SK-N-MC (cell line): ENCODE results near the gene PPAN.

ENCODE experiments used
- DNase-seq: peaks from one replicate; pipeline ENCODE4 v3.0.0-alpha.2; 2011; ENCODE audit warnings: low read depth, low spot score
- H3K27ac ChIP-seq: fragments of 200-600 bp; sonication (generic); 2 replicates; pipeline ENCODE4 v1.5.1; 2016; ENCODE audit warnings: mixed run types
- H3K36me3 ChIP-seq: fragments of 200-600 bp; sonication (generic); 2 replicates; pipeline ENCODE4 v1.6.1; 2017; ENCODE audit warnings: antibody characterized with exemption, low read length, mixed read lengths; ENCODE audit not compliant: insufficient read depth
- H3K4me3 ChIP-seq: fragments of 200-600 bp; sonication (generic); 2 replicates; pipeline ENCODE4 v1.5.1; 2016
- H3K9ac ChIP-seq: fragments of 200-600 bp; sonication (generic); 2 replicates; pipeline ENCODE4 v1.8.0; 2017; ENCODE audit warnings: mixed run types, mixed read lengths; ENCODE audit not compliant: insufficient read length
- H3K9me3 ChIP-seq: fragments of 200-600 bp; sonication (generic); 2 replicates; pipeline ENCODE4 v1.6.1; 2017; ENCODE audit warnings: low read depth, mild to moderate bottlenecking, antibody characterized with exemption, low read length, moderate library complexity, mixed read lengths
- EZH2 ChIP-seq: fragments of 200-600 bp; sonication (generic); IDR thresholded peaks from one replicate; pipeline ENCODE4 v1.6.1; 2017; ENCODE audit warnings: antibody characterized with exemption
- FOXP2 ChIP-seq: optimal IDR thresholded peaks from 2 replicates; pipeline ENCODE3; 2011; ENCODE audit warnings: mild to moderate bottlenecking, moderate library complexity; ENCODE audit not compliant: insufficient read depth; ENCODE audit errors: extremely low read length, control extremely low read depth
- POLR2AphosphoS5 ChIP-seq: IDR thresholded peaks from 2 replicates; pipeline ENCODE4 v1.6.1; 2012; ENCODE audit warnings: mild to moderate bottlenecking, low read depth, low read length, borderline replicate concordance

PPAN gene

DNA sequence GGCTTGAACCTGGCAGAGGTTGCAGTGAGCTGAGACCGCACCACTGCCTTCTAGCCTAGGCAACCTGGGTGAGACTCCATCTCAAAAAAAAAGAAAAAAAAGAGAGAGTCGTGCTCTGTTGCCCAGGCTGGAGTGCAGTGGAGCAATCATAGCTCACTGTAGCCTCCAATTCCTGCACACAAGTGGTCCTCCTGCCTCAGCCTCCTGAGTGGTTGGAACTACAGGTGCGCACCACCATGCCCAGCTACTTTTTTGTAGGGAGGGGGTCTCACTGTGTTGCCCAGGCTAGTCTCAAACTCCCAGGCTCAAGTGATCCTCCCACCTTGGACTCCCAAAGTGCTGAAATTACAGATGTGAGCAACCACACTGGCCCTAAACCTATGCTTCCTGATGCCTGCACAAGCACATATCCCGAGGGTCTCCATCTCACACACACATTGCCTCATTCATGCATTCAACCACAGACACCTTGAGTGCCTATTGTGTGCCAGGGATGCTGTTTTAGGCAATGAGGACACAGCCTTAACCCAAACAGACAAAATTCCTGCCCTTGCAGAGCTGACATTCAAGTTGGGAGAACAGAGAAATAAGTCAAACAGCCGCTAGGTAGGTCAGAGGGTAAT, 5.9 kb upstream of the PPAN start:
- TF ChIP-seq FOXP2 (no peak), EZH2 (no peak), POLR2AphosphoS5 (no peak)
- H3K36me3 ChIP-seq: no peaks in the 10 kb centered on the region
- no peak overlapping the region for H3K9ac ChIP-seq
- H3K27ac ChIP-seq: no peak overlapping the region
- no peaks in the 10 kb centered on the region for H3K9me3 ChIP-seq
- no peak for DNase-seq
- H3K4me3 ChIP-seq: no peak overlapping the region

DNA sequence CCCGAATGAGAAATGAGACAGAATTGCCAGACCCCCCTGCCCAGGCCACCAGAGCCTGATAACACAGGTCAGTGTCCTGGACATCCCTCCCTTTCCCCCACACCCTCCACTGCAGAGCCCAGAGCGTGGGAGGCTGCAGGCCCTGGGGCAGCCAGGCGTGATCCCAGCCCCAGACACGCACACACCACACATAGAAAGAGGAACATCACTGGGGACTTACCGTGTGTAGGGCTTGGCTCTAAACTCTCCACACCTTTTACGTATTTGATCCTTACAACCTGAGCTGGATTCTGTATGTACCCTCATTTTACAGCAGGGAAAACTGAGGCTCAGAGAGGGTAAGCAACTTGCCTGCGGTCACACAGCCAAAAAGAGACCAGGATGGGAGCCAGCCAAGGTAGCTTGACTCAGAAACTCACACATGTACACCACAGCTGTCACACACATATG, 3.4 kb upstream of the PPAN start:
- Histone ChIP-seq H3K9me3 (no peaks in the 10 kb centered on the region), H3K27ac (no peak overlapping the region), H3K36me3 (peaks cover 11% of the 10 kb centered on the region), H3K4me3 (no peak overlapping the region), H3K9ac (no peak overlapping the region)
- TF ChIP-seq EZH2: no peak
- no peak for TF ChIP-seq POLR2AphosphoS5
- no peak for TF ChIP-seq FOXP2
- no peak for DNase-seq

DNA sequence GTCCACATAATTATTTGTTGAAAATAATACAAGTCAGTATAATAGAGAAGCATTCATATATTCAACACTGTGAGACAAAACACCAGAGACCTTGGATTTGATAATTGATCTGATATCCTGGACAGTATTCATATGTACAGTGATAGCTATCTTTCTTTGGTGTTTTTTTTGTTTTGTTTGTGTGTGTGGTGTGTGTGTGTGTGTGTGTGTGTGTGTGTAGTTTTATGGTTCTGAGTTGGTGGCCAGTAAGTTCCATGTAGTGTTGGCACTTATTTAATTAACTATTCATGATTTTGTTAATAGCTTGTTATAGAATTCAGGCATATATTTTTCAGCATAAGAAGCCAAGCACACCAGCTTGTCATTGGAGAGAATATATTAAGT, 2.0 kb upstream of the PPAN start:
- no peak overlapping the region for H3K4me3 ChIP-seq
- H3K27ac ChIP-seq: peak overlapping the region; percentile 21
- DNase-seq: no peak
- H3K9me3 ChIP-seq: no peaks in the 10 kb centered on the region
- no peak overlapping the region for H3K9ac ChIP-seq
- TF ChIP-seq EZH2: no peak
- TF ChIP-seq FOXP2: no peak
- no peak for TF ChIP-seq POLR2AphosphoS5
- H3K36me3 ChIP-seq: peaks cover 24% of the 10 kb centered on the region

DNA sequence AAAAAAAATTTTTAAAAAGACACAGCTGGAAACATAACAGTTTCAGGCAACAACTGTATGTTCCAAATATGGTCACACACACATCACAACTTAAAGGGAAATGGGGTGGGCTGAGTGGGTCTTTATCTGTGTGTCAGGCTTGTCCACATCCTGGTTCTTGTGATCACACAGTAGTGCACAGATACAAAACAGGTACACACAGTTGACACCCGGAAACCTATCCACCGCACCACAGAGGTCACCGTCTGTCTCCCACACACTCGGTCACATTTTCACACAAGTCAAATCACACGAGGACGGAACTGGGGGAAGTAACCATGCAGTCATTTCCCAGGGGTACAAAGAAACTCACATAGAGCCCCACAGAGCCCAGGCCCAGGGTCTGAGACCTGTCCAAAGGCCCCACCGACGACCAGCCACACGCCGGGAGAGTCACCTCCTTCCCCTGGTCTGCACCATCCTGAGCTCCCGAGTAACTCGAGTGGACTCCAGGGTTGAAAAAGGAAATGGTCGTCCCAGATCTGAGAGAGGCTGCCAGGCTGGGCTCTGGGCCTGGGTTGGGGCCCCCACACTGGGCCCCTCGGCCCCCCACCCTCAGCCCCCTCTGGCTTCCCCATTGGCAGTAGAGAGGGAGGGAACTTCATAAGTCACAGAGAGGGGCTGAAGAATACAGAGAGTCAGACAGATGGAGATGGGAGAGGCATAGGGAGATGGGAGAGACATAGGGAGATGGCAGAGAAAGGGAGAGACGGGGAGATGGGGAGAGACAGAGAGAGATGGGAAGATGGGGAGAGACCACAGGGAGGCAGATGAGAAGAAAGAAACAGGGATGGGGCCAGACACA, 1.3 kb upstream of the PPAN start:
- H3K9ac ChIP-seq: no peak overlapping the region

DNA sequence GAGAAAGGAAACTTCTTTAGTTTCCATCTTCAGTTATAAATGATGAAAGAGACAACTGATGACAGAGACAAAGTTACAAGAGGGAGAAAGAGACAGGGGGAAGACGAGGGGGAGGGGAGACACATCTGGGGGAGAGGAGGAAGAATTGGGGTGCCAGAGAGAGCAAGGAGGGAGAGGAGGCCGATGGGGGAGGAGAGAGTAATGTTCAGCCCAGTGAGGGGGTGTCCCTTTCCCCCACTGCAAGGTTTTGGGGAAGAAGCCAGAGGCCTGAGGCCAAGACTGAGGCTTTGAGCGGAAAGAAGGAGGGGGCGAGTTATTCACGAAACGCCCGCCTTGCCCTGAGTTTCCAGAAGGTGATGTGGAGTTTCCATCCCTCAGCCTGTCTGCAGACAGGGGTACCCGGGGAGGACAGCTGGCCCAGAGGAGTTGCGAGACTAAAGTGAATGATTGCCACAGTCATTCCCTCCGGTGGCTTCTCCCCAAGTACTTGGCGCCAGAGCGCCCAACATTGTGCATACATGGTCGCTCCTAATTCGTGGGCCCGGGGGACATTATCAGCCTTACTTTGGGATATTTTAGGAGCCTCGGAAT, 558 bp upstream of the PPAN start:
- peak overlapping the region; percentile 95 for H3K4me3 ChIP-seq
- no peak for DNase-seq
- no peak overlapping the region for H3K9ac ChIP-seq
- no peaks in the 10 kb centered on the region for H3K9me3 ChIP-seq
- no peak for TF ChIP-seq POLR2AphosphoS5
- no peak for TF ChIP-seq EZH2
- TF ChIP-seq FOXP2: no peak
- peaks cover 39% of the 10 kb centered on the region for H3K36me3 ChIP-seq
- no peak overlapping the region for H3K27ac ChIP-seq

More for the DNA sequence above, 1.3 kb upstream of the PPAN start:
- peaks cover 32% of the 10 kb centered on the region for H3K36me3 ChIP-seq
- H3K27ac ChIP-seq: peak overlapping the region; percentile 21
- no peak for DNase-seq
- H3K4me3 ChIP-seq: no peak overlapping the region
- no peak for TF ChIP-seq POLR2AphosphoS5
- TF ChIP-seq FOXP2: no peak
- no peak for TF ChIP-seq EZH2
- H3K9me3 ChIP-seq: no peaks in the 10 kb centered on the region

DNA sequence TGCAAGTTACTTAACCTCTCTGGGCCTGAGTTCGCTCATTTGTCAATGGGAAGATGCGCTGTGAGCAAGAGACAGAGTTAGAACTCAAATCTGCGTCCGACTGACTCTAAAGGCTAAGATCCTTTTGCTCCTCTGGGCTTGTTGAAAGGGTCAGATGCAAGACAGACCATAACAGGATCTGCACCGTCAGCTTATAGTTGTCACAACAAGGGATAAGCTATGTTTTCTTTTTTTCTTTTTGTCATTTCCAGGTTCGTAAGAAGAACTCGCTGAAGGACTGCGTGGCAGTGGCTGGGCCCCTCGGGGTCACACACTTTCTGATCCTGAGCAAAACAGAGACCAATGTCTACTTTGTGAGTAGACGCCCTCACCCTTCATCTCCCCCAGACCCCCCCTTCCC, 1.1 kb downstream of the PPAN start:
- TF ChIP-seq EZH2: no peak
- TF ChIP-seq POLR2AphosphoS5: no peak; the same call in 1 of the 2 replicates
- no peak for TF ChIP-seq FOXP2
- peaks cover 48% of the 10 kb centered on the region for H3K36me3 ChIP-seq
- H3K27ac ChIP-seq: peak overlapping the region; percentile 77; the same call in 1 of the 2 replicates

DNA sequence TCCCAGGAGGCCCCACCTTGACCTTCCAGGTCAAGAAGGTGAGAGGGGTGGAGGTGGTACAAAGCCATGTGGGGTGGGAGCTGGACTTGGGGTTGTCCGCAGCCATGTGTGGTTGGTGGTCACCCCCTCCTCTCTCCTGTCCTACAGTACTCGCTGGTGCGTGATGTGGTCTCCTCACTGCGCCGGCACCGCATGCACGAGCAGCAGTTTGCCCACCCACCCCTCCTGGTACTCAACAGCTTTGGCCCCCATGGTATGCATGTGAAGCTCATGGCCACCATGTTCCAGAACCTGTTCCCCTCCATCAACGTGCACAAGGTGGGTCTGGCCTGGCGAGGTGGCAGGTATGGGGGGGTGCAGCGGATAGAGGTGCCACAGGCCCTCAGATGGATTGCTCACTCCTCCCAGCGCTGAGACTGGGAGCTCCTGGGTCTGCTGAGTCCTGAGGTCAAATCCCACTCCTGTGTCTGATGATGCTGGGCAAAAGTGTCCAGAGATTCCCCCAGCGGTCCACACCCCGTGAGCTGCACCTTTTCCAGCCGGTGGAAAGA, 1.7 kb downstream of the PPAN start:
- no peak for DNase-seq
- H3K27ac ChIP-seq: no peak overlapping the region
- peak overlapping the region; percentile 95 for H3K4me3 ChIP-seq
- no peaks in the 10 kb centered on the region for H3K9me3 ChIP-seq
- peak overlapping the region; percentile 98 for H3K9ac ChIP-seq
- H3K36me3 ChIP-seq: peaks cover 48% of the 10 kb centered on the region
- TF ChIP-seq EZH2 (no peak), POLR2AphosphoS5 (no peak), FOXP2 (no peak)

More for the DNA sequence above, 1.1 kb downstream of the PPAN start:
- peak overlapping the region; percentile 98 for H3K9ac ChIP-seq
- no peak for DNase-seq
- peak overlapping the region; percentile 95 for H3K4me3 ChIP-seq
- no peaks in the 10 kb centered on the region for H3K9me3 ChIP-seq

DNA sequence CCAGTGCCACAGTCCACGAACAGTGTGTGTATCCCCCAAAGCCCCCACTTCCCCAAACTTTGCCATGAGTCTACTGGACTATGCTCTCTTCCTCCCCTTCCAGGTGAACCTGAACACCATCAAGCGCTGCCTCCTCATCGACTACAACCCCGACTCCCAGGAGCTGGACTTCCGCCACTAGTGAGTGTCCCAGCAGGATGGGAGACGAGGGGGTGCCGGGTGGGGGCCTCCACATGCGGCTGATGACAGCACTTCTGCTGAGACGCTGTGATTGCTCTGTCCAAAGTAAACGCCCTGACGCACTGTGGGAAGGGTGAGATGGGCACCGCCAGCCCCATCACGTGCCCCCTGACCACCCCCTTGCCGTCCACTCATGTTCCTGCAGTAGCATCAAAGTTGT, 3.4 kb downstream of the PPAN start:
- H3K36me3 ChIP-seq: peaks cover 48% of the 10 kb centered on the region
- H3K27ac ChIP-seq: no peak overlapping the region
- TF ChIP-seq FOXP2 (no peak), POLR2AphosphoS5 (no peak; the same call in 1 of the 2 replicates), EZH2 (no peak)
- no peaks in the 10 kb centered on the region for H3K9me3 ChIP-seq
- H3K4me3 ChIP-seq: no peak overlapping the region
- DNase-seq: no peak
- no peak overlapping the region for H3K9ac ChIP-seq
